HG03060 (cell line): Measurements from ENCODE around the gene PLXNA4.

ENCODE experiments used
- ATAC-seq: cut with Tn5 transposase; IDR thresholded peaks from one replicate; pipeline ENCODE4 v1.9.1; 2021; ENCODE audit warnings: low read depth, moderate number of reproducible peaks; ENCODE audit not compliant: unreplicated experiment

PLXNA4 gene

DNA sequence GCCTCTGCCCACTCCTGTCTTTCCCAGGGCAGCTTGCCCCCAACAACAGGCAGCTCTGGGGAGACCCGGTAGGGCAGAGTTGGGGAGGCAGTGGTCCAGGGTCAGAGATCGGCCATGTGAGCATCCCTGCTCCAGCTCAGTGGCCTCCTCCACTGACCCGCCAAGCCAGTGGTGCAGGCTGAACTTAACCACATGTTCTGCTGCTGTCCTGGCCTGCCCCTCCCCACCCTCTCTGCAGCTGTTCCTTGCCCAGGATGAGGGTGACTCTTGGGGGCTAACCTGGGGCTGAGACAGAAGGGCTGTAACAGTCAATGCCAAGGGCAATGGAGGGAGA is 349.3 kb downstream of the PLXNA4 start:
- ATAC-seq, result no peak

DNA sequence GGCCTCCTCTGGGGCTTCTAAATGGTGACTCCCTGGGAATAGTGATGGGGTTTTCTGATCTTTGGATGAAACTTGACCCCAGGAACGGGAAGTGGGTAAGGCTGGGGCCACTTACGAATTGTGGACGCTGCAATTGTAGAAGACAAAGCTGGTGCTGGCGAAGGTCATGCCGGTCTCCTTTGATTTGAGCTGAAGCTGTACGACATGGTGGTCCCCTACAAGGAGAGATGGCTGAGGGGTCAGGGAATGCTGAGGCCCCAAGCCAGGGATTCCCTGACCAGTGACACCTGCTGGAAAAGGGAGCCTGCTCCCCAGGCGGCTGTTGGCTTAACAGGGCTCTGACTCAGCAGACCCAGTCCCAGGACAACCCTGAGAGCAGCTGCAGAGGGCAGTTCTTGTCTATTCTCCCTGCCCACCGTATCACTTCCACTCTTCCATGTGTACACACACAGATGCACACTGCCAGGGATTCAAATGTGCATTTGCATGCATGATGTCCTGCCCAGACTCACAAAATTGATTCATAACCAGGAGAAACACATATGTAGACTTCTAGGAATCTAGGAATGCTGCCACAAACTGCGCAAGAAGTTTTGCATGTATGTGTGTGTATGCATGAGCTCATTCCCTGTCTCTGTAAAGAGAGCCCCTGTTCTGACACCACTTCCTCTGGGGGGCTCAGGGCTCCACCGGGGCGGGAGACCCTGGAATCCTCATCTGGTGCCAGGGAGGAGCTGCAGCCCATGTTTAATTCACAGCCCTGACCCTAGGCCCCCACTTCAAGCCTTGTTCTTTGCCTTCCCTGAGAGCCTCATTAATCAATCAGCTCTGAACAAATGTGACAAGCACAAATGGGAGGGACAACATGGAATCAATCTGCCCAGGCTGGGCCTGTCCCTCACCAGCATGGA is 350.0 kb downstream of the PLXNA4 start:
- ATAC-seq, result no peak

- ATAC-seq, result no peak
Observed at GRCh38 chr7:132225216-132226030, 350.8 kb downstream of the PLXNA4 start.

DNA sequence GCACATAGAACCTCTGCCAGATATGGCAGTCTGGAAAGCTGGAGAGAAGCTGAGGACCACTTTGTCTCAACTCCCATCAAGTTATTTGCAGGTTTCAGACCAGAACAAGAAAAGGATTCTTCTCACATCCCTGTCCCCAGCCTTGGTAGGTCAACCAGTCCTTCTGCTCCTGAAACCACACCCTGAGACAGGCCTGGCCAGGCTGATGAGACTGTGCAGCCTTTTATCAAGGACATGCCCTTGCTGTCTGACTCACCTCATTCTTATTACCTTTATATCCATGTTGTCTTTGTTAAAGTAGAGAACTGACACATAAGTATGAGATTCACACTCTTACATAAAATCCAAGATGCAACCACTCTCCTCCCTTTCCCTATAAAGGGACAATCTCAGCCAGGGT is 354.9 kb downstream of the PLXNA4 start:
- ATAC-seq, result no peak

DNA sequence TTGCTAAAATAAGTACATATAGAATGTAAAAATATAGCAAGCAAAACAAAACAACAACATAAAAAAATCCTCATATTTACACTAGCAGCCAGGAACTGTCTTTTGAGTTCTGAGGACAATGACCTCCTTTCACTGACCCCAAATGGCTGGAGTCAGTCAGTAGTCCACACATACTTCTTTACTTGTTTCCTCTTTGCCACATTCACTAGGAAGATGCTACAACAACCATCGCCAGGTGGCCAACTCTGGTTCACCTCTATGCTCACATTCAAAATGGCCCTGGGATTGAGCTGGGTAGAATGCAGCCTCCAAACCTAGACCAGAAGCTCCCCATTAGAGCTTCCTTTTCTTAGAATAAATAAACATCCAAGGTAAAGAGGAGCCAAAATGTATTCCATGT is 356.2 kb downstream of the PLXNA4 start:
- ATAC-seq, result no peak

- no peak for ATAC-seq
Observed at GRCh38 chr7:132218876-132219275, 357.4 kb downstream of the PLXNA4 start.

GRCh38 chr7:132216847-132217525 is 359.3 kb downstream of the PLXNA4 start:
- ATAC-seq, result no peak

DNA sequence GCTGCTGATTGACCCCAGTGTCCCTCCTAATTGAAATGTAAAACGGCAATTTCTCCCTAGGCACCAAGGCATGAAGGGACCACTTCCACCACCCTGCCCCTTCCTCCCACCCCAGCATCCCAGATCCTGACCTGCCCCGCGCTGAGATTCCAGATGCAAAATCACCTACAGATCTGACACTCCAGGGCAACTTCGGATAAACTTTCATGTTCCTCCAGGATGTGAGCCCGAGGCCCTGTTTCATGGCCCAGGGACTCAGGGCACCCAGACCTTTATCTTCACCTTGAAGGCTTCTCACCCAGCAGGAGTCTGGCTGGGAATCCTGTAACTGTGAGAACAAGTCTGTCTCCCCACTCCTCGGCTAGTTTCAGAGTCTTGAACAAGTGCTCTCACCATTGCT is 361.8 kb downstream of the PLXNA4 start:
- no peak for ATAC-seq

GRCh38 chr7:132213583-132213982 is 362.7 kb downstream of the PLXNA4 start:
- ATAC-seq, result no peak

- no peak for ATAC-seq
Observed at GRCh38 chr7:132211971-132212370, 364.3 kb downstream of the PLXNA4 start.

DNA sequence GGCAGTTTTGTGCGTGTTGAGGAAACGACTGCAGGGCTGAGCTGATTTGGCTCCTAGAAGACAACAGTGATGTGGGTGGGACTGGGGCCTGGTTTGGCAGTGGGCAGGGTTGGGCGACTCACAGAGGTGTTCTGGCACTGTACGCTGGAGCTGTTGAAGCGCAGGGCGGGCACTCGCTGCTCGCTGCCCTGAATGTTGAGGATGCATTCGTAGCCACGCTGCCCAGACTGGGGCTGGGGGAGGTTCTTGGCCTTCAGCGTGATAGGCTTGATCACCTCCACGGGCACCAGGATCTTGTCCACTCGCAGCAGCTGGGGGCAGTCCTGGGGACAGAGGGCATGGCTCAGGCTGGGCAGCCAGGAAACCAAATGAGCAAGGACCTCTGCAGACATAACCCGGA is 365.4 kb downstream of the PLXNA4 start:
- ATAC-seq, result no peak

DNA sequence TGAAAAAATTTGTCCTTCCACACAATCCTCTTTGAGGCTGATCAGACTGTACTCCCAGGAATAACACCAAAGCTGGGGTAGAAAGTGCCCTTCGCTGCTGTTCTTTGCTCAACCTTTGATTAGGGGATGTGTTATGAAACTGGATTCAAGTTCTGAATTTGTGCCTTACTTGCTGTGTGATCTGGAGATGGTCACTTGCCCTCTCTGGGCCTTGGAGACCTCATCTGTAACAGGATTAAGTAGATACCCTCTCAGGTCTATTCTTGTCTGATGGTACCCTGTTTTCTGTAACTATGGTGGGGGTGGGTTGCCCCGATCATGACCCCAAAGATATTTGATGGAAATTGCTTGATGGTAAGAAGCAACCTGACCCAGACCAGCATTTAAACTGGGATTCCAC is 368.5 kb downstream of the PLXNA4 start:
- ATAC-seq, result no peak

DNA sequence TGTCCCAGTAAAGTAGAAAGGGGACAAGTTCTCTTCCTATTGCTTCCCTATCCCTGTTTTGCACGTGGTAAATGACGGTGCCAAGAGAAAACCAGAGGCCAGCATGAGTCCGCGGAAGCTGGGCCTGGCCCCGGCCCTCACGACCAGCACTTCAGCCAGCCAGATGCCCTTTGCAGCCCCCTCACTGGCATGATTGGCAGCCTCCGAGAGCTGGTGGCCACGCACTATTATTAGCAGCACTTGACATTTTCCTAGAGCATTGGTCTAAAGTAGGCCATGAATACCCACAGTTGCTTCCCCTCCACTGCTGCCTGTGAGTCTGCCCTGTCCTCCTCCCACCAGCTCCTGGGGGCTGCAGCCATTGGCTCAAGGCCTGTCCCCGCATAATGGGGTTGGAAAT is 369.1 kb downstream of the PLXNA4 start:
- no peak for ATAC-seq

GRCh38 chr7:132206594-132206993 is 369.7 kb downstream of the PLXNA4 start:
- no peak for ATAC-seq

- ATAC-seq, result no peak
Observed at GRCh38 chr7:132205509-132205908, 370.8 kb downstream of the PLXNA4 start.

DNA sequence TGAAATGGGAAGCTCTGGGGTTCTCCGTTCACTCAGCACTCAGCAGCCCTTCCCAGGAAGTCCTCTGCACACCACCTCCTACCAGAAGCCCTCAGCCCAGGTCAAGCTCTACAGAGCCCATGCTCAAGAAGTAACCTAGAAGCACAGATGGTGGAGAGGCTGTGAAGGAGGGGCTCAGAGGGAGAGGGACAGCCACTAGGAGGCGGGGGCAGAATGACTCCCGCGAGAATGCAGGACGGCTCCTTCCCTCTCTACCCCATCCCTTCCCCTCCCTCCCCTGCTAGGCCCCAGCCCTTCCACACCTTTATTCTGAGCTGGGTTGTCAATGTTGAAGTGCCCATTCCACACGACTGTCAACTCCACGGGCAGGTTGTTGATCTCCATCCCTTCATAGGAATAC is 373.2 kb downstream of the PLXNA4 start:
- no peak for ATAC-seq

DNA sequence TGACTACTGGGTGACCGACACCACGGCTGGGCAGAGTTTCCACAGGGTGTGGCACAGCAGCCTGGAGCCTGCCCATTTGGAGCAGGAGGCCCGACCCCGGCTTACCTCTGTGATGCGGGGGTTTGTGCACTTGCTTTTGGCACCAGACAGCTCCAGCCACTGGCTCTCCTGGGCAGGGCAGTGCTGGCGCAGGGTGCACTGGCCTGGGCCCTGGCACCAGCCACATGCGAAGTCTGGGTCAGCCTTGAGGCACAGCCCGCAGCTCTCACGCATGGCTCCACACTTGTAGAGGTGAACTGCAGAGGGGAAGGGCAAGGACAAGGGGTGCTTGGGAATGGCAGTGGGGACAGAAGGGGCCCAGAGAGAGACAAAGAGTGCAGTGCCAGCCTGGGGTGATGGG is 373.7 kb downstream of the PLXNA4 start:
- no peak for ATAC-seq

DNA sequence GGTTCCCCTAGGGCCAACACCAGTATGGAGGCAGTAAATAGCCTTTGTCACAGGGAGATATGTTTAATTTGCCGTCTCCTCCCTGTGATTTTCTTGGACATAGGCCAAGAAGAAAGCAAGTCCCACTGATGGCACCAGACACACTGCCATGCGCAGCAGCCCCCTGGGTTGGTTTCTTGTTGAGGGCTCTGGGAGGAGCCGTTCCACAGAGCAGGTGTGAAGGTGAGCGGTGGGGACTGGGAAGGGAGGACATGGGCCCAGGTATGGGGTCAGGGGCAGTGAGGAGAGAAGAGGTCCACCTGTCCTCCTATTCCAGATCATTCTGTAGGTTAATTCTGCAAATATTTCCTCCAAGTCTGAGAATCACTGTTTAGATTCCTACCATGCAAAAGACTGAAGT is 376.1 kb downstream of the PLXNA4 start:
- ATAC-seq, result no peak

GRCh38 chr7:132199626-132200025 is 376.6 kb downstream of the PLXNA4 start:
- no peak for ATAC-seq

DNA sequence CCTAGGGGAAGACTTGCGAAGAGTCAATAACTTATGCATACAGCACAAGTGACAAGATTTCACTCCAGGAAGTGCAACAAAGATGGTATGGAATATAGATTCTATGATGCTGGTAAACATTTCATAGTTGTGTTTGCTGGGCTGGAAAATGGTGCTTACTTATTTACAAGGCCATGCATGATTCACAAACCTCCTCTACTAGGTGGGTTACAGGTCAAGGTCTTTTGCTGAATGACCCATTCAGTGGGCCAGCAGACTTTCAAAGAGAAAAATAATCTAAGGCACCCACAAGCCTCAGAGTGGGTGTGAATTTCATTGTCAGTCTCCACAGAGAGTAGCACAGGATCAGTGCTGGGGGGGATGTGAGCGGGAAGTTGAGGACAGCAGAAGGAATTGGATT is 378.5 kb downstream of the PLXNA4 start:
- no peak for ATAC-seq

DNA sequence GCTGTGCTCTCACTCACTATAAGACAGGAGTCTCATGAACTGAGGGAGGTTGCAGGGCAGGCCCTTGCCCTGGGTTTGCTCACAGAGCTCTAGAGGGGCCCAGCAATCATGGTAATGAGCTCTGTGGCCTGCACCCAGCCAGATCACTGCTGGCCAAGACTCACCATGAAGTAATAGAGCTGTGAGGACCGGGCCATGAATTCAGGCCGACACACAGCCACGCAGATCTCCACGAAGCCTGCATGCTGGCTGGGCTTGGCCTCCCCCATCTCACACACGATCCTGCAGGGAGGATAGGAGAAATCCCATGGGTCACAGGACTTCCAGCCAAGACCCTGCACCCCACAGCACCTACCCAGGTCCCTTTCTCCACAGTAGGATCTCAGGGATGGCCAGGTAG is 382.4 kb downstream of the PLXNA4 start:
- no peak for ATAC-seq
